Left colon (tissue), 2 donors: ENCODE data around the gene WDFY2. TPM values are rescaled to one million over a fixed set of nuclear protein-coding genes. Genes with fewer than 3 reads are reported as not detected.
A peak's percentile ranks its signal among the peaks of the same experiment; 100 is the strongest.
"Not testable (repeated sequence)": the region's sequence is repeated elsewhere in the genome, so short reads cannot be mapped to it uniquely, and the experiment has no call there.

ENCODE experiments used
- ATAC-seq: fragments of 200-7000 bp; cut with Tn5 transposase; one replicate; pipeline ENCODE4 v1.9.1; 2020; ENCODE audit warnings: mild to moderate bottlenecking, moderate library complexity
- DNase-seq, 2 donors: peaks; one replicate each; pipeline ENCODE4 v3.0.0-alpha.2; 2020
- intact Hi-C, 2 donors: fragments of 100-400 bp; cut with DNase I in 1 of 2; cut with micrococcal nuclease in 1 of 2; formaldehyde crosslinking; loops; one replicate each; pipeline versions ENCODE4 v1.11.2 to v1.14.0; 2022; cut with DNase I, micrococcal nuclease
- total RNA-seq, 2 donors: library from RNA; stranded (reverse); fragmentation: NEBNext Ultra II Directional; extraction: Animal tissue kit (Norgen Biotek cat#: 25700); gene quantifications; one replicate each; pipeline ENCODE4 v1.2.1, GENCODE V29; 2021
- donor health status: DM: no; HTN: no; CAD: no.
- donor health status: DM: yes; HTN: yes; CAD: no.

WDFY2 gene
- total RNA-seq, 2 donors from 2014 or later = 4.2 to 4.7 TPM

DNA sequence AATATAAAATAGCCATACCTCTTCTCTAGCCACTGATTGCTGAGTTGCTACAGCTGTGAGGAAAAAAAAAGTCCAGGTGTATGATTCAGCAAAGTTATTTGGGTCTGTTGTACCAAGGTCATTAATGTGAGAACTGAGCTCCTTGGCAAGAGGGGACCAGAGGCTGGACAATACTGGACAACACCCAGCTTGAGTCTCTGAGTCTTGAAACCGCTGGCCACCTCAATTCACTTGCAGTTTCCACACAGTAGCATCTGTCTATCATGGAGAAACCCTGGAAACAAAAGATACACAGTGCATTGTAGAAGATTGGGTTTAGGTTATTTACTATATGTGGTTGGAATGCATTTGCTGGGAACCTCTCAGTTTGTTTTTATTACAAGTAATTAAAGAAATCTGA, 60.4 kb downstream of the WDFY2 start:
- ATAC-seq (no peak), DNase-seq (no peak)
- intact Hi-C loops = no loop called here

- no peak for DNase-seq
Measured at GRCh38 chr13:51645154-51645650, 60.9 kb downstream of the WDFY2 start.

GRCh38 chr13:51645761-51646670, 61.8 kb downstream of the WDFY2 start:
- DNase-seq (no peak), ATAC-seq (no peak)
- intact Hi-C loops = no loop called here

More at GRCh38 chr13:51645154-51645650, 60.9 kb downstream of the WDFY2 start:
- ATAC-seq = no peak
- intact Hi-C loops = no loop called here

DNA sequence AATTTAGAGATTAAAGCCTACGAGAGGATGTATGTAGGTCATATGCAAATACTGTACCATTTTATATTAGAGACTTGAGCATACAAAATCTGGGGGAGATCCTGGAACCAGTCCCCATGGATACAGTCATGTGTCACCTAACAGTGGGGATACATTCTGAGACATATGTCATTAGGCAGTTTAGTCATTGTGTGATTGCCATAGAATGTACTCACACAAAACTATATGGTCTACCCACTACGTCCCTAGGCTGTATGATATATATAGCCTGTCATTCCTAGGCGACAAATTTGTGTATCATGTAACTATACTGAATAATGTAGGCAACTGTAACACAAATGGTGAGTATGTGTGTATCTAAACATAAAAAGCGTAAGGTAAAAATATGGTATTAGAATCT, 62.8 kb downstream of the WDFY2 start:
- ATAC-seq = no peak
- DNase-seq = no peak
- intact Hi-C loops = no loop called here

DNA sequence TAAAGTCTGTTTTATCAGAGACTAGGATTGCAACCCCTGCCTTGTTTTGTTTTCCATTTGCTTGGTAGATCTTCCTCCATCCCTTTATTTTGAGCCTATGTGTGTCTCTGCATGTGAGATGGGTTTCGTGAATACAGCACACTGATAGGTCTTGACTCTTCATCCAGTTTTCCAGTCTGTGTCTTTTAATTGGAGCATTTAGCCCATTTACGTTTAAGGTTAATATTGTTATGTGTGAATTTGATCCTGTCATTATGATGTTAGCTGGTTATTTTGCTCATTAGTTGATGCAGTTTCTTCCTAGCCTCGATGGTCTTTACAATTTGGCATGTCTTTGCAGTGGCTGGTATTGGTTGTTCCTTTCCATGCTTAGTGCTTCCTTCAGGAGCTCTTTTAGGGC, 67.9 kb downstream of the WDFY2 start:
- ATAC-seq, DNase-seq, intact Hi-C loops: not testable (repeated sequence)

DNA sequence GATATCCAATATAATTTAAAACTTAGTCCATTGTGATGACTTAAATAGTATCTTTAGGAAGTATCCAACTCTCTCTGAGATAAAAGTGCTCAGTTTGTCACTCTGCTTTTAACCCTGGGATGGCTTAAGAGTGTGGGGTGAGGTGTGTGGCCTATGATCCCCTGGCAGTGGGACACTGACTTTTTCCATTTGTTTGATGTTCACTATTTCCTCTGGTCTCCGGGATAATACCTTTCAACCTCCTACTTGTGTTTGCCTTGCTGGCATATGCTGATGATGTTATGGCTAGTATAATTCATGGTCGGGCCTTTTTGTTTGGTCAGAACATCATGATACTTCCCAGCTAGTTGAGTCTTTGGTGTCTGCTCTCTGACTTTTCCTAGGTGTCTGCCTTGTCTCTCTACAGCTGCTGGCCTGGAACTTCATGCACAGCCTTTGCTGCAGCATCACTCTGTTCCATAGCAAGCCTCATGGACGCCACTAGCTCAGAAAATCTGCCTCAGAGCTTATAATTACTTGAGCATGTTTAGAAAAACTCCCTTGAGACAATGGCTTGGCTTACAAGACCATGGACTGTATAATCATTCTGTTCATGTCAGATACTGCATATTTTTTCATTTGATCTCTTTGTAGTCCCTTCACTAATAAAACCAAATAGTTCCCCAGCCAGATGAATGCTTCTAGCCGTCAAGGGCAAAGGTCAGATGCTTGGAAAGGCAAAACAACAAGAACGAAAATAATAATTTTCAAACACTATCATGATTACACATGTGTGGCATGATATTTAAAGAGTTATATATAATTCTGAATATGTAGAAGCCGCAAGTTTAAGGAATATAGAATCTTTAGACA, 75.2 kb downstream of the WDFY2 start:
- DNase-seq (no peak), ATAC-seq (no peak)
- intact Hi-C loops = no loop called here

DNA sequence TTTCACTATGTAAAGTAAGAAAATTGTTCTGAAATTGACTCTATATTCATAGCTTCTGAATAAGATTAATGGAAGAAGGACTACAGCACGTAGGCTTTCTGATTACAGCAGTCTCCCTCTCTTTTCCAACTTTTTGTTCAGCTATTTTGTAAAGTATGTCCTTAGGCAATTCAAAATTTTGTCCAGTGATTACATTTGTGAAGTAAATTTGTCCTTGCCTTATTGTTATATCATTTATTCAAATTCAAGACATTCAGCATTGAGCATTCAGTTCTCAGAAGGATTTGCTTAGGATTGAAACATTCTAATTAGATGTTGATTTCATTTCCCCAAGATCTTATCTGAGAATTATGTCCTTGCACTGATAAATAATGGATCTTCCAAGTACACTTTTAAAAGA, 76.6 kb downstream of the WDFY2 start:
- intact Hi-C loops = no loop called here
- ATAC-seq = no peak
- DNase-seq = no peak

DNA sequence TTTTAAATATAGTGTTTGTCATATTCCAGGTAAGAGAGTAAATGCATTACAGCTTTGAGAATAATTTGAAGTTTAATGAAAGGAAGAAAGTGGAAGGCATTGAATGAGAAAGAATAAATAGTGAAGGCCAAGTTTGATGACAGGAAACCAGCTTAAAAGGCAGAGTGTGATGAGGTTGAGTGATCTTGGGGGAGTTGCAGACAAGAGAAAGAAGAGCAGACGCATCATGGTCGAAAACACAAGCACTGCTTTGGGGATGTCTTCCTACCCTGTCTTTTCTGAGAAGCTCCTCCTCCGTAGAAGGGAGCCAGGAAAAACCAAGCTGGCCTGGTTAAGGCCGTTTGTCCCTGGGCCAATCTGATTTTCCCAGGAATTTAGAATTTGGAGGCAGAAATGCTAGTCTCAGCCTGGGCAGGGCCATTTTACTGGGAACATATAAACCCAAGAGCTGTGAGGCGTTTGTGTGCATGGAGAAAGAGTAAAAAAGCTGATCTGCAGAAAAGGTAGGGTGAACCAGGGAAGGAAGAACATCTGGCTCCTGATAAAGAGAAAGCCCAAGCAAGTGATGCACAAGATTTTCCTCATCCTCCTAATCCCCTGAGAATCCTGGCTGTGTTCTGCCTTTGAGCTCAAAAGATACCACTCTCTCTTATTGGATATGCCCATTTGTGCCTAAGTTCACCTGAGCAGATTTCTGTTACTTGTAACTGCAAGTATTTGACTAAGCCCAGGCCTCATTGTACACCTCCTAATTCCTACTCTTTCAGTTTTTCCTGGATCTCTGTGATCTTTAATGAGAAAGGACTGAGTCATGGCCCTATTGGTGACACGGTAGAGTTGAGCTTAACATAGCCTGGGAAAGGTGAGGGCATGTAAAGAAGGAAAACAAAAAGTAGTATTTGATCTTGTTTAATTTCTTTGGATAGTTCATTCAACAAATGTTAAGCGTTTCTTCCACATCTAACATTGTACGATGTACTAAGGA, 80.0 kb downstream of the WDFY2 start:
- ATAC-seq (no peak), DNase-seq (no peak)
- intact Hi-C loops = no loop called here

- ATAC-seq (no peak), DNase-seq (no peak)
- intact Hi-C loops = no loop called here
Measured at GRCh38 chr13:51665456-51665855, 81.2 kb downstream of the WDFY2 start.

- intact Hi-C loops = no loop called here
Measured at GRCh38 chr13:51666374-51666773, 82.1 kb downstream of the WDFY2 start.

GRCh38 chr13:51666839-51667238, 82.6 kb downstream of the WDFY2 start:
- intact Hi-C loops = no loop called here

More at GRCh38 chr13:51666374-51666773, 82.1 kb downstream of the WDFY2 start:
- no peak for DNase-seq
- no peak for ATAC-seq

GRCh38 chr13:51668580-51669195, 84.4 kb downstream of the WDFY2 start:
- intact Hi-C loops = no loop called here
- DNase-seq (no peak), ATAC-seq (no peak)

More at GRCh38 chr13:51666839-51667238, 82.6 kb downstream of the WDFY2 start:
- ATAC-seq (no peak), DNase-seq (no peak)

DNA sequence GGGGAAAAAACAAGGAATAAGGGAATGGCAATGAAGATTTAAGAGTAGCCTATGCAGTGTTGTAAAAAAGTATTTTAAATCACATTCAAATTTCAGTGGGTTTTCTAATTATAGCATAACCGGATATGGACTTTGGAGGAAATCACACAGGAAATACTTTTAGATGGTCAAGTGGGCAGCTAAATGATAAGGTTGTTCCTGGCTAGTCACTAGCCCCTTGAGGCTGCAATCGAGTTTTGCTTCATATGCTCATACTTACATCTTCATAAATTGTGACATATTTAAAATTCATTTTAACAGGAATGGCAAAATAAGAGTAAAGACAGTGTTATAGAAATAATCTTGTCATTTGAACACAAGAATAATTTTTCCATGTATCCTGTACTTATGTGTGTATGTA, 88.9 kb downstream of the WDFY2 start:
- intact Hi-C loops = no loop called here
- DNase-seq (no peak), ATAC-seq (no peak)

GRCh38 chr13:51674276-51674675, 90.0 kb downstream of the WDFY2 start:
- DNase-seq (peak in 1 of 2 donors; percentile 38), ATAC-seq (peak; percentile 87)
- intact Hi-C loops = no loop called here

DNA sequence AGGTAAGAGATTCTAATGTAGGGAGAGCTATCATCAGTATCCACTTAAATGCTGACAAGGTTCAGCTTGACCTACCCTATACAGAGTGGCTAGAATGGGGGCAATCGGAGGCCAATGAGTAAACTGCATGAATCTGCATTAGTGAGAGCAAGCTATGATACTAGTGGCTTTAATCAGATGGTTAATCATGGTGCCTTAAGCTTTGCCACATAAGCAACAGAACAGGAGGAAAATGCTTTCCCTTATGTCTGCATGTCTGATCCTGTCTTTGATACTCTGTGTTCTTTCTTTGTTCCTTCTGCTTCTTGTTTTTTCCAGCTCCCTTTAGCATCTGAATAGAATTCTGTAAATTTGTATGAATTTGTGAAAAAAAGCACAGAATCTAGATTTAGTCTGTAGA, 91.1 kb downstream of the WDFY2 start:
- no peak for DNase-seq
- ATAC-seq = no peak
- intact Hi-C loops = no loop called here

- ATAC-seq (no peak), DNase-seq (no peak)
- intact Hi-C loops = no loop called here
Measured at GRCh38 chr13:51675877-51676276, 91.6 kb downstream of the WDFY2 start.

DNA sequence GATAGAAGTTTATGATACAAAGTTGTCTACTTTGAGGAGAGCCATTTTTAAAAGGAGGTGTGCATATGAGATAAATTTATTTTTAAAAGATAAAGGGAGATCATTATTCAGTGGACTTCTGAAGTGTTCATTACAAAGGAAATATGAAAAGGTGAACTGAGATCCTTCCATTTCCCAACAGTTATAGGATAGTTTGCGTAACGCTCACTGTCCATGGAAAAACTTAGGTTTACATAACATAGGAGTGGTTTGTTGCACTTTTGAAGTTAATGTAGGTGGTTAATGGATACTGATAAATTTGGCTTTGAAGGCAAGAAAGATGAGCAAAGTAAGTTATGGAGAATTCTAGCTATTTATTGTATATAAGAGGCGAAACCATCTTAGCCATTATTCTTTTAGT, 92.5 kb downstream of the WDFY2 start:
- no peak for DNase-seq
- intact Hi-C loops = no loop called here
- no peak for ATAC-seq

DNA sequence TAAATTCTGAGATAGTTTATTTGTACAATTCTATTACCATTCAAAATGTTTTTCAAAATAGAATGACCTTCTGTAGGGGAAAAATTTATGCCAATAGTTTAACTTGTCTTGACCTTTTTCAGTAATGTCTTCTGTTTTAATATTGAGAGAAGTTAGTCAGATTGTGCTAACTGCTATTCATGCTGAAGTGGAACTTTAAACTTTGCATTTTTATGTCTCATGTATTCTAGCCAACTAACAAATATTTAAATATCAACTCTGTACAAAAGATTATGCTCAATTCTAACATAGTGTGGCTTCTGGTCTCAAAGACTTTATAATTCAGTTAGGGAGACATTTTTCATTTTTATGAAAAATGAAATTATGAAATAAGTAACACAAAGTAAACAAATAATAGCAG, 94.2 kb downstream of the WDFY2 start:
- intact Hi-C loops = no loop called here
- ATAC-seq (no peak), DNase-seq (no peak)
